ENCODE measurements around the gene OR8A1.
"Not testable (repeated sequence)": the region's sequence is repeated elsewhere in the genome, so short reads cannot be mapped to it uniquely, and the experiment has no call there.

The OR8A1 gene

GRCh38 chr11:124592627-124593026 is 22.8 kb downstream of the OR8A1 start:
- in situ Hi-C loops (cut with HindIII; ENCODE audit: low sequenced_read_pairs) = no loop called here

GRCh38 chr11:124595302-124595701 is 25.5 kb downstream of the OR8A1 start:
- in situ Hi-C loops (cut with HindIII; ENCODE audit: low sequenced_read_pairs) = no loop called here

- in situ Hi-C loops (cut with HindIII; ENCODE audit: low sequenced_read_pairs) = no loop called here
These were observed 27.8 kb downstream of the OR8A1 start for GRCh38 chr11:124597626-124598025.

- in situ Hi-C loops (cut with HindIII; ENCODE audit: low sequenced_read_pairs) = no loop called here
These were observed 31.0 kb downstream of the OR8A1 start for GRCh38 chr11:124600621-124601320.

- in situ Hi-C loops (cut with HindIII; ENCODE audit: low sequenced_read_pairs) = no loop called here
These were observed 32.4 kb downstream of the OR8A1 start for GRCh38 chr11:124602193-124602592.

- in situ Hi-C loops (cut with HindIII; ENCODE audit: low sequenced_read_pairs) = not testable (repeated sequence)
These were observed 32.9 kb downstream of the OR8A1 start for GRCh38 chr11:124602723-124603122.

GRCh38 chr11:124605719-124606118 is 35.9 kb downstream of the OR8A1 start:
- in situ Hi-C loops (cut with HindIII; ENCODE audit: low sequenced_read_pairs) = no loop called here

- in situ Hi-C loops (cut with HindIII; ENCODE audit: low sequenced_read_pairs) = no loop called here
These were observed 38.4 kb downstream of the OR8A1 start for GRCh38 chr11:124608147-124608546.

- in situ Hi-C loops (cut with HindIII; ENCODE audit: low sequenced_read_pairs) = loop anchor here (5.0 kb wide), 1 partner anchor 57 kb away; no protein-coding TSS in a partner anchor
These were observed 40.5 kb downstream of the OR8A1 start for GRCh38 chr11:124610295-124610694.

GRCh38 chr11:124611064-124611463 is 41.3 kb downstream of the OR8A1 start, which contains the start of gene PANX3:
Gene PANX3, plus strand, starts transcription at chr11:124611428. Its CDS starts 129 bp downstream, at chr11:124611557.
- in situ Hi-C loops (cut with HindIII; ENCODE audit: low sequenced_read_pairs) = loop anchor here (5.0 kb wide), 1 partner anchor 56 kb away; no protein-coding TSS in a partner anchor

- in situ Hi-C loops (cut with HindIII; ENCODE audit: low sequenced_read_pairs) = loop anchor here (5.0 kb wide), 1 partner anchor 55 kb away; no protein-coding TSS in a partner anchor
These were observed 42.2 kb downstream of the OR8A1 start for GRCh38 chr11:124612045-124612444.

- in situ Hi-C loops (cut with HindIII; ENCODE audit: low sequenced_read_pairs) = loop anchor here (5.0 kb wide), 1 partner anchor 55 kb away; no protein-coding TSS in a partner anchor
These were observed 42.9 kb downstream of the OR8A1 start for GRCh38 chr11:124612567-124613246.

GRCh38 chr11:124618863-124619262 is 49.1 kb downstream of the OR8A1 start:
- in situ Hi-C loops (cut with HindIII; ENCODE audit: low sequenced_read_pairs) = no loop called here

All from endothelial cell of hepatic sinusoid (primary cell).